ENCODE results near the gene PIGB.

- no peak for TF ChIP-seq POLR2A (IDR thresholded peaks at IDR 0.05; ENCODE audit: low read length)
- no peak for TF ChIP-seq GATA1 (IDR thresholded peaks at IDR 0.05; ENCODE audit: low read depth, low read length)
Observed at GRCh38 chr15:55381595-55381994, 62.6 kb downstream of the PIGB start.
